Right kidney (tissue), 1 donor: ENCODE results near the gene SLC22A16.
A peak's percentile ranks its signal among the peaks of the same experiment; 100 is the strongest.

Experiments used
- DNase-seq: peaks from one replicate; pipeline ENCODE4 v3.0.0-alpha.2; 2016

The SLC22A16 gene

GRCh38 chr6:110400208-110400607 lies 76.2 kb downstream of the SLC22A16 start:
- DNase-seq: no peak

- DNase-seq: peak; percentile 69
These were observed 77.0 kb downstream of the SLC22A16 start for GRCh38 chr6:110399219-110400071.

GRCh38 chr6:110398778-110399177 lies 77.6 kb downstream of the SLC22A16 start:
- DNase-seq: peak; percentile 13

GRCh38 chr6:110395221-110395620 lies 81.2 kb downstream of the SLC22A16 start:
- DNase-seq: no peak

GRCh38 chr6:110394409-110394808 lies 82.0 kb downstream of the SLC22A16 start:
- no peak for DNase-seq

- DNase-seq: no peak
These were observed 83.7 kb downstream of the SLC22A16 start for GRCh38 chr6:110392727-110393126.

- DNase-seq: no peak
These were observed 86.0 kb downstream of the SLC22A16 start for GRCh38 chr6:110390404-110390803.

GRCh38 chr6:110389689-110390382 lies 86.6 kb downstream of the SLC22A16 start:
- DNase-seq: no peak

- DNase-seq: no peak
These were observed 88.4 kb downstream of the SLC22A16 start for GRCh38 chr6:110387986-110388385.

- no peak for DNase-seq
These were observed 91.0 kb downstream of the SLC22A16 start for GRCh38 chr6:110385458-110385863.

GRCh38 chr6:110378552-110378951 lies 97.9 kb downstream of the SLC22A16 start:
- no peak for DNase-seq
